BLaER1 treated with 17β-estradiol and CSF1 and Interleukin-3, amounts not matched to agents 10 nM and 100 nM (cell line): Measurements from ENCODE around the gene FGF9.

Experiments used
- H3K27ac ChIP-seq, 11 experiments: shearing (Covaris generic); formaldehyde crosslinking; 2 replicates each; pipeline ENCODE4 v1.8.1; 2022
- H3K27me3 ChIP-seq, 11 experiments: shearing (Covaris generic); formaldehyde crosslinking; 2 replicates each; pipeline ENCODE4 v1.8.1; 2022
- H3K36me3 ChIP-seq, 11 experiments: shearing (Covaris generic); formaldehyde crosslinking; 2 replicates each; pipeline ENCODE4 v1.8.1; 2022
- H3K4me1 ChIP-seq, 10 experiments: shearing (Covaris generic); formaldehyde crosslinking; 2 replicates each; pipeline ENCODE4 v1.8.1; 2022
- H3K4me2 ChIP-seq, 11 experiments: shearing (Covaris generic); formaldehyde crosslinking; 2 replicates each; pipeline ENCODE4 v1.8.1; 2022
- H3K4me3 ChIP-seq, 10 experiments: shearing (Covaris generic); formaldehyde crosslinking; 2 replicates each; pipeline ENCODE4 v1.8.1; 2022
- H3K9ac ChIP-seq, 11 experiments: shearing (Covaris generic); formaldehyde crosslinking; 2 replicates each; pipeline ENCODE4 v1.8.1; 2022
- H3K9me3 ChIP-seq, 11 experiments: shearing (Covaris generic); formaldehyde crosslinking; replicated peaks in 1 of 11; 2 replicates each; pipeline ENCODE4 v1.8.1; 2022
- H4K20me1 ChIP-seq, 11 experiments: shearing (Covaris generic); formaldehyde crosslinking; 2 replicates each; pipeline ENCODE4 v1.8.1; 2022
- Cebpa-rat ChIP-seq, 11 experiments: shearing (Covaris generic); IDR thresholded peaks; 2 replicates each; pipeline ENCODE4 v1.8.1; 2022

FGF9 gene

DNA sequence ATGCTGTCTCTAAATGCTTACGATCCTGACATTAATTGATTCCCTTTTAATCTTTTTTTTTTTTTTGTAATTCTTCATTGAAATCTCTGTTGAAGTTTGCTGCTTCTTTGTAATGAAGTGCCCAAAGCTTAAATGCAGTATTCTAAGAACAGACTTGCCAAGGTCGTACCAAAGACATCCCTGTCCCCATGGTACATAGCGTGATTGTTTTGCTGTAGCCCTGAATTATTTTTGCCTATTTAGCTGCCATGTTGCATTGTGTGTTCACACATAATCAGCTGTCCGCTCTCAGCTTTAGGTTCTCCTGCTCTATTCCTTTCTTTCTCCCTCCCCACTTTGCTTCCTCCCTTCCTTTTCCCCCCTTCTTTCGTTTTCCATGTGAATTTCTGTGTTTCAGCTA, 21.1 kb downstream of the FGF9 start:
- Histone ChIP-seq H4K20me1 (peaks cover 0 to 97% (median 72%) of the 10 kb centered on the region in 11 experiments; a peak in 13 of 22 replicates), H3K9me3 (no peaks in the 10 kb centered on the region), H3K4me1 (peaks cover 20 to 80% (median 74%) of the 10 kb centered on the region in 10 experiments), H3K9ac (no peak overlapping the region), H3K27me3 (no peaks in the 10 kb centered on the region), H3K36me3 (peaks cover 4 to 100% (median 93%) of the 10 kb centered on the region in 11 experiments; a peak in 17 of 22 replicates), H3K4me3 (no peak overlapping the region), H3K4me2 (peak overlapping the region in 1 of 11 experiments; percentile 18; a peak in 1 of 22 replicates), H3K27ac (peak overlapping the region in 2 of 11 experiments; percentile 2 to 7; a peak in 2 of 22 replicates)
- TF ChIP-seq Cebpa-rat (IDR thresholded peaks at IDR 0.05), result no peak

DNA sequence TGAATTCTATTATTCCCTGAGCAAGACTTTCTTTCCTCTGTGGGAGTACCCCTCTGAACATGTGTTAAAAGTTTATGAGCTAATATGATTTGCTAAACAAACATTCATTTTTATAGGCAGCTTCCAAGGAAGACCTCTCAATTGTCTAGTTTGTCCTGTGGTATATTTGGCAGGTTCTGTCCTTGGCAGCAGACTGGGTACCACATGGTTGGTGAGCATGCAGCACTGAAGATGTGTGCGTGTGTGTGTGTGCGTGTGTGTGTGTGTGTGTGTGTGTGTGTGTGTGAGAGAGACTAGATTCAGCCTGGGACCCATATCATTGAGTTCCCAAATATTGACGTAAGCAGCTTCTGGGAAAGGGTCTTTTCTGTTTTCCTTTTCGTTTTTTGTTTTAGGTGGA, 24.0 kb downstream of the FGF9 start:
- H3K9me3 ChIP-seq, result no peaks in the 10 kb centered on the region
- H3K4me3 ChIP-seq, result no peak overlapping the region
- H3K4me2 ChIP-seq, result peak overlapping the region in 4 of 11 experiments; percentile 2 to 97 (median 18); a peak in 5 of 22 replicates
- no peaks in the 10 kb centered on the region for H3K27me3 ChIP-seq
- TF ChIP-seq Cebpa-rat (IDR thresholded peaks at IDR 0.05), result no peak
- H3K27ac ChIP-seq, result peak overlapping the region in 6 of 11 experiments; percentile 7 to 87 (median 84); a peak in 3 of 22 replicates
- H3K9ac ChIP-seq, result no peak overlapping the region
- H3K4me1 ChIP-seq, result peaks cover 44 to 96% (median 82%) of the 10 kb centered on the region in 10 experiments
- peaks cover 4 to 93% (median 82%) of the 10 kb centered on the region in 11 experiments; a peak in 17 of 22 replicates for H3K36me3 ChIP-seq
- H4K20me1 ChIP-seq, result peaks cover 0 to 97% (median 48%) of the 10 kb centered on the region in 11 experiments; a peak in 13 of 22 replicates

DNA sequence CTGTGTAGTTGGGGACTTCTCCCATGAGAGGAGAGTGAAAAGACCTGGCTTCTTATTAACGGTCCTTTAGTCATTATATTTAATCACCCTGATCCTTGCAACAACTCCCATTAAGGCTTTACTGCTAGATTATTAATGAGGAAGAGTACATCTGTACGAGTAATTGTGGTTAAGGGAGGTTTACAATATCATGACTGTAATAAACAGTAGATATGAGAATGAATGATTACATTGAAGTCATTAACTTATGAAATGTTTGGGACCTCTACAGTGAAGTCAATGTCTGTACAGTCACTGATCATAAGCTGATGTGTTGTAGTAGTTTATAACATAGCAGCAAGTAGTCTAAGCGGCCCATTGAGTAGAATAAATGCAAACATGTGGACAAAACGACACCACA, 24.7 kb downstream of the FGF9 start:
- peak overlapping the region in 5 of 11 experiments; percentile 2 to 97 (median 18); a peak in 7 of 22 replicates for H3K4me2 ChIP-seq
- no peaks in the 10 kb centered on the region for H3K9me3 ChIP-seq
- H3K27ac ChIP-seq, result peak overlapping the region in 5 of 11 experiments; percentile 24 to 87 (median 85); a peak in 8 of 22 replicates
- TF ChIP-seq Cebpa-rat (IDR thresholded peaks at IDR 0.05), result no peak
- H3K4me3 ChIP-seq, result no peak overlapping the region
- peaks cover 0 to 97% (median 41%) of the 10 kb centered on the region in 11 experiments; a peak in 13 of 22 replicates for H4K20me1 ChIP-seq
- peaks cover 47 to 93% (median 79%) of the 10 kb centered on the region in 10 experiments for H3K4me1 ChIP-seq
- no peak overlapping the region for H3K9ac ChIP-seq
- H3K36me3 ChIP-seq, result peaks cover 4 to 93% (median 82%) of the 10 kb centered on the region in 11 experiments; a peak in 17 of 22 replicates
- no peaks in the 10 kb centered on the region for H3K27me3 ChIP-seq

DNA sequence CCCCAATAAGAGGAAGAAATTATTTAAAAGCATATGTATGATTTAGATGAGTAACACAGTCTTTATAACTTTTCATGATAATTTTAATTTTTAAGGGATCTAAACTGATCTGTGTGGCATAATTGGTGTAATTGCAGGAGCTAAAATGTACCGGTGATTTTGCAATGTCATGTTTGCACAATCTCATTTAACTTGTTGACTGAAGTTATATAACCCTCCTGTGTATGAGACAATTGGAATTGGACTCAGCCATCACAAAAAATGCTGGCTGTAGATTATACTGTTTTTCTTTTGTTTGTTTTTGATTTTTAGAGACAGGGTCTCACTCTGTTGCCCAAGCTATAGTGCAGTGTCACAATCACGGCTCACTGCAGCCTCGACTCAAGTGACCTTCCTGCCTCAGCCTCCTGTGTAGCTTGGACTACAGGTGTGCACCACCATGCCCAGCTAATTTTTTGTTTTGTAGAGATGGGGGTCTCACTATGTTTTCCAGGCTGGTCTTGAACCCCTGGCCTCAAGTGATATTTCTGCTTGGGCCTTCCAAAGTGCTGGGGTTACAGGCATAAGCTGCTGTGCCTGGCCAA, 26.1 kb downstream of the FGF9 start:
- Histone ChIP-seq H3K9ac (peak overlapping the region in 7 of 11 experiments; percentile 36 to 75 (median 69); a peak in 11 of 22 replicates), H3K4me2 (peak overlapping the region; percentile 45 to 97 (median 79)), H3K4me3 (no peak overlapping the region), H3K27ac (peak overlapping the region in 9 of 11 experiments; percentile 62 to 89 (median 84); a peak in 18 of 22 replicates), H4K20me1 (peaks cover 0 to 94% (median 27%) of the 10 kb centered on the region in 11 experiments; a peak in 12 of 22 replicates), H3K9me3 (no peaks in the 10 kb centered on the region), H3K27me3 (no peaks in the 10 kb centered on the region), H3K36me3 (peaks cover 12 to 93% (median 82%) of the 10 kb centered on the region in 11 experiments; a peak in 21 of 22 replicates), H3K4me1 (peaks cover 37 to 80% (median 67%) of the 10 kb centered on the region in 10 experiments)
- no peak; a peak in 1 of 22 replicates for TF ChIP-seq Cebpa-rat (IDR thresholded peaks at IDR 0.05)

DNA sequence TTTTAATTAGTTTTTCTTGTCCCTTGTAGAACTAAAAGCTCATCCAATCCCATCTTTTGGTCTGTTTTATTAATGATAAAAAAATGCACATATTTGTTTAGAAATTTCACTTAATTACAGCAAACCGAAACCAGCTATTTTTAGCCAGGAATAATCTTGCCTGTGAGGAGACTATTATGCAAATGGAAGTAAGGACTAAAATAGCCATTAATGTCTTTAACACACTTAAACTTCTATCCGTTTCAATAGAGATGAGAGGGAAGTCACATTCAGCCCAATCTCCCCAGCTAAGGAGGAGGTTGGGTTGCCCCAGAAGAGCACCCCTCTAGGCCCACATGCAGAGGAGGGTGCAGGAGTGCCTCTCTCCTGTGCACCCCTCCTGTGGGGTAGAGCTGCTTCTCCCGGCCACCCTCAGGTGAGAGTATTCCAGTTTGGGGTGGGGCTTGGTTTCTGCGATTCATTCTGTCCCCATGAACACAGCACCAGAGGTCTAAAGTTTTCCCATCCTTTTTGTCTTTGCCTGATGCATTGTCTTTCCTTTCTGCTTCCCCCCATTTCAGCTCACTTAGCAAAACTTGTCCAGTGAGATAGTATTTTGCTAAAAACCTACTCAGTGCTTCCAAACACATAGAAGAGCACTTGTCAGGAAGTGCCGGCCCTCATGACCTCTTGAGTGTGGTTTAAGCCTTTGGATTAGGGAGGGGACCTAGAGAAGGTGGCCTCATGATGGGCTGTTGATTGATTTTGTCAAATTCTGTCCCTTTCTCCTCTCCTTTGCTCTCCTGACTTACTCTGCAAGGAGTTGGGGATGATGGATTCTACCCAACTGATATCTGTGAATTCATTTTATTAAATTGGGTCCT, 28.2 kb downstream of the FGF9 start:
- H4K20me1 ChIP-seq, result peaks cover 0 to 76% (median 7%) of the 10 kb centered on the region in 11 experiments; a peak in 9 of 22 replicates
- H3K27me3 ChIP-seq, result no peaks in the 10 kb centered on the region
- peaks cover 8 to 93% (median 80%) of the 10 kb centered on the region in 11 experiments; a peak in 21 of 22 replicates for H3K36me3 ChIP-seq
- peak overlapping the region in 2 of 10 experiments; percentile 6 to 28; a peak in 1 of 20 replicates for H3K4me3 ChIP-seq
- peak overlapping the region in 7 of 11 experiments; percentile 50 to 75 (median 69); a peak in 14 of 22 replicates for H3K9ac ChIP-seq
- TF ChIP-seq Cebpa-rat (IDR thresholded peaks at IDR 0.05), result no peak
- H3K27ac ChIP-seq, result peak overlapping the region in 9 of 11 experiments; percentile 62 to 89 (median 84); a peak in 18 of 22 replicates
- H3K9me3 ChIP-seq, result no peaks in the 10 kb centered on the region
- peak overlapping the region; percentile 45 to 97 (median 79) for H3K4me2 ChIP-seq
- peaks cover 37 to 72% (median 56%) of the 10 kb centered on the region in 10 experiments for H3K4me1 ChIP-seq

DNA sequence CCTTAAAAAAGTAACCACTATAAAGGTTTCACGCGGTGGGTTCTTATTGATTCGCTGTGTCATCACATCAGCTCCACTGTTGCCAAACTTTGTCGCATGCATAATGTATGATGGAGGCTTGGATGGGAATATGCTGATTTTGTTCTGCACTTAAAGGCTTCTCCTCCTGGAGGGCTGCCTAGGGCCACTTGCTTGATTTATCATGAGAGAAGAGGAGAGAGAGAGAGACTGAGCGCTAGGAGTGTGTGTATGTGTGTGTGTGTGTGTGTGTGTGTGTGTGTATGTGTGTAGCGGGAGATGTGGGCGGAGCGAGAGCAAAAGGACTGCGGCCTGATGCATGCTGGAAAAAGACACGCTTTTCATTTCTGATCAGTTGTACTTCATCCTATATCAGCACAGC, 30.6 kb downstream of the FGF9 start:
- no peaks in the 10 kb centered on the region for H3K27me3 ChIP-seq
- H3K4me2 ChIP-seq, result no peak overlapping the region
- peaks cover 8 to 77% (median 61%) of the 10 kb centered on the region in 11 experiments; a peak in 21 of 22 replicates for H3K36me3 ChIP-seq
- no peak for TF ChIP-seq Cebpa-rat (IDR thresholded peaks at IDR 0.05)
- peaks cover 50 to 72% (median 63%) of the 10 kb centered on the region in 10 experiments for H3K4me1 ChIP-seq
- no peak overlapping the region for H3K27ac ChIP-seq
- H3K4me3 ChIP-seq, result no peak overlapping the region
- H3K9ac ChIP-seq, result no peak overlapping the region
- H4K20me1 ChIP-seq, result peaks cover 0 to 55% (median 7%) of the 10 kb centered on the region in 11 experiments; a peak in 9 of 22 replicates
- H3K9me3 ChIP-seq, result no peaks in the 10 kb centered on the region

DNA sequence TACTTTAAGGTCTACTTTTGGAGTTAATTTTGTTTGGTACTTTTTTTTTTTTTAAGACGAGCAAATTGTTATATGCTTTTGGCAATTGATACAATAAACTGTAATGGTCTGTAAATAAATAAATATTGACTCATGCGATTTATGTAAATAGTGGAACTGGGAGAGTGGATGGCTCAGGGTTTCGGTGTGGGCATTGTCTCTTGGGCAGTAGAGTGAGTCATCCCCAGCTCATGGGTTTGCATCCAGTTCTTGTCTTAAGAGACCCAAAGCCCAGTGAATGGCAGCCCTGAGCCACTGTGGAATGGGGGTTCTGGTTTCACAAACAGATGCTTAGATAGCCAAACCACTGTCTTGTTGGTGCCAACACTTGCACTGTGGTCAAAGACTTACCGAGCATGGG, 33.0 kb downstream of the FGF9 start:
- H3K27me3 ChIP-seq, result no peaks in the 10 kb centered on the region

DNA sequence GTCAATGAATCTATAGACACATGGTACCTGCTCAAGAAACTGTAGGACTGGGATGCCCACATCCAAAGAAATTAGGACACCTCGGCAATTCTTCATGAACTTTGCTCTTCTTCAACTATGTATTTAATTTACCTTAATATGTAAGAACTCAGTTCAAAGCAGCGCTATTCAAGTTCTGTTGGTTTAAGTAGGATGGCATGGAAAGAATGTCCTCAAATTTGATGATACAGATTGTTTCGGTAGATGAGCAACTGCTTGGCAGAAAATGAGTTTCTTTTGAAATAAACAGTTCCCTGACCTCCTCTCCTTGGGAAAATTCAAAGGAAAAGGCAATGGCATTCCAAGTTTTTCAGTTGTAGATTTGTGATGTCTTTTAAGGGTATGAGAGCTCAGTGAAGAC, 36.7 kb downstream of the FGF9 start:
- no peak for TF ChIP-seq Cebpa-rat (IDR thresholded peaks at IDR 0.05)
- H3K9me3 ChIP-seq, result peaks cover 10 to 25% (median 19%) of the 10 kb centered on the region in 11 experiments; a peak in 21 of 22 replicates

More for the DNA sequence above, 33.0 kb downstream of the FGF9 start:
- Histone ChIP-seq H3K9me3 (no peaks in the 10 kb centered on the region), H3K36me3 (peaks cover 8 to 61% (median 48%) of the 10 kb centered on the region in 11 experiments; a peak in 21 of 22 replicates), H3K27ac (no peak overlapping the region), H3K9ac (no peak overlapping the region), H3K4me1 (peaks cover 29 to 64% (median 50%) of the 10 kb centered on the region in 10 experiments), H4K20me1 (peaks cover 0 to 33% (median 6%) of the 10 kb centered on the region in 11 experiments; a peak in 8 of 22 replicates), H3K4me3 (no peak overlapping the region), H3K4me2 (peak overlapping the region in 6 of 11 experiments; percentile 17 to 79 (median 56); a peak in 6 of 22 replicates)
- TF ChIP-seq Cebpa-rat (IDR thresholded peaks at IDR 0.05), result no peak

More for the DNA sequence above, 36.7 kb downstream of the FGF9 start:
- peaks cover 0 to 23% (median 13%) of the 10 kb centered on the region in 11 experiments; a peak in 12 of 22 replicates for H3K36me3 ChIP-seq
- H3K4me2 ChIP-seq, result peak overlapping the region in 2 of 11 experiments; percentile 2 to 6; a peak in 2 of 22 replicates
- peaks cover 17 to 45% (median 33%) of the 10 kb centered on the region in 10 experiments; a peak in 19 of 20 replicates for H3K4me1 ChIP-seq
- H3K27me3 ChIP-seq, result no peaks in the 10 kb centered on the region
- H4K20me1 ChIP-seq, result peaks cover 0 to 12% (median 0%) of the 10 kb centered on the region in 11 experiments; a peak in 1 of 22 replicates
- H3K4me3 ChIP-seq, result no peak overlapping the region
- no peak overlapping the region for H3K9ac ChIP-seq
- no peak overlapping the region for H3K27ac ChIP-seq
